GM18499 (cell line): ENCODE results near the gene PRR5L.

Source experiments
- ATAC-seq: cut with Tn5 transposase; IDR thresholded peaks from one replicate; pipeline ENCODE4 v1.9.1; 2021; ENCODE audit warnings: moderate number of reproducible peaks; ENCODE audit not compliant: insufficient read depth, unreplicated experiment

The PRR5L gene

GRCh38 chr11:36374726-36375125, 78.6 kb downstream of the PRR5L start:
- ATAC-seq: no peak

GRCh38 chr11:36375353-36376008, 79.4 kb downstream of the PRR5L start:
- no peak for ATAC-seq

GRCh38 chr11:36376009-36376887, 80.2 kb downstream of the PRR5L start:
- ATAC-seq: no peak

GRCh38 chr11:36376888-36377758, 81.0 kb downstream of the PRR5L start:
- no peak for ATAC-seq

GRCh38 chr11:36377759-36378564, 81.9 kb downstream of the PRR5L start:
- ATAC-seq: no peak

- no peak for ATAC-seq
These were observed 83.6 kb downstream of the PRR5L start for GRCh38 chr11:36379653-36380052.

GRCh38 chr11:36380296-36381014, 84.4 kb downstream of the PRR5L start:
- ATAC-seq: no peak

- no peak for ATAC-seq
These were observed 84.9 kb downstream of the PRR5L start for GRCh38 chr11:36381015-36381360.

- ATAC-seq: no peak
These were observed 87.1 kb downstream of the PRR5L start for GRCh38 chr11:36383195-36383594.

- ATAC-seq: no peak
These were observed 89.3 kb downstream of the PRR5L start for GRCh38 chr11:36385121-36385970.

- no peak for ATAC-seq
These were observed 90.3 kb downstream of the PRR5L start for GRCh38 chr11:36386411-36386810.

GRCh38 chr11:36388071-36388470, 92.0 kb downstream of the PRR5L start:
- no peak for ATAC-seq

- ATAC-seq: no peak
These were observed 92.9 kb downstream of the PRR5L start for GRCh38 chr11:36388951-36389350.

GRCh38 chr11:36389811-36390210, 93.7 kb downstream of the PRR5L start:
- no peak for ATAC-seq

- no peak for ATAC-seq
These were observed 94.9 kb downstream of the PRR5L start for GRCh38 chr11:36390963-36391471.

- ATAC-seq: no peak
These were observed 96.1 kb downstream of the PRR5L start for GRCh38 chr11:36392196-36392595.

- no peak for ATAC-seq
These were observed 98.0 kb downstream of the PRR5L start for GRCh38 chr11:36394056-36394455.

GRCh38 chr11:36394926-36395325, 98.8 kb downstream of the PRR5L start:
- ATAC-seq: no peak
